H9 (cell line): ENCODE measurements around the gene NF1. TPM values are rescaled to one million over a fixed set of nuclear protein-coding genes. Genes with fewer than 3 reads are reported as not detected.

ENCODE experiments used
- DNase-seq: peaks from one replicate; pipeline ENCODE4 v3.0.0-alpha.2; 2017
- H2AFZ ChIP-seq: one replicate; pipeline ENCODE4 v1.6.1; 2013; ENCODE audit warnings: mild to moderate bottlenecking, low read length, control low read depth, moderate library complexity
- H2AK5ac ChIP-seq: 2 replicates; pipeline ENCODE4 v1.6.1; 2013; ENCODE audit warnings: low read length, control low read depth, mixed read lengths; ENCODE audit not compliant: insufficient read length
- H2BK120ac ChIP-seq: one replicate; pipeline ENCODE4 v1.6.1; 2013; ENCODE audit warnings: low read depth, mild to moderate bottlenecking, low read length, control low read depth, inconsistent platforms; ENCODE audit not compliant: poor library complexity, severe bottlenecking
- H2BK12ac ChIP-seq: 2 replicates; pipeline ENCODE4 v1.6.1; 2013; ENCODE audit warnings: low read length, control low read depth, mixed read lengths, low read depth; ENCODE audit not compliant: insufficient read length
- H2BK15ac ChIP-seq: 2 replicates; pipeline ENCODE4 v1.6.1; 2013; ENCODE audit warnings: low read depth, low read length, control low read depth
- H2BK20ac ChIP-seq: one replicate; pipeline ENCODE4 v1.6.1; 2013; ENCODE audit warnings: low read depth, mild to moderate bottlenecking, low read length, control low read depth, inconsistent platforms; ENCODE audit not compliant: poor library complexity, severe bottlenecking
- H2BK5ac ChIP-seq: 2 replicates; pipeline ENCODE4 v1.6.1; 2013; ENCODE audit warnings: low read length, control low read depth, mixed read lengths; ENCODE audit not compliant: insufficient read length
- H3K14ac ChIP-seq: 2 replicates; pipeline ENCODE4 v1.6.1; 2013; ENCODE audit warnings: low read length, control low read depth; ENCODE audit not compliant: insufficient read depth
- H3K18ac ChIP-seq: 2 replicates; pipeline ENCODE4 v1.6.1; 2013; ENCODE audit warnings: low read depth, mild to moderate bottlenecking, mixed read lengths, low read length, control low read depth; ENCODE audit not compliant: insufficient read length
- H3K23ac ChIP-seq: 2 replicates; pipeline ENCODE4 v1.6.1; 2013; ENCODE audit warnings: low read length, control low read depth, mixed read lengths, low read depth; ENCODE audit not compliant: insufficient read length
- H3K23me2 ChIP-seq: 2 replicates; pipeline ENCODE4 v1.6.1; 2013; ENCODE audit warnings: low read depth, mild to moderate bottlenecking, mixed read lengths, low read length, control low read depth; ENCODE audit not compliant: insufficient read length, poor library complexity, severe bottlenecking
- H3K27ac ChIP-seq: 2 replicates; pipeline ENCODE4 v1.5.1; 2013; ENCODE audit warnings: low read length, control low read depth, mixed read lengths, low read depth; ENCODE audit not compliant: insufficient read length
- H3K27me3 ChIP-seq: 2 replicates; pipeline ENCODE4 v1.6.1; 2013; ENCODE audit warnings: low read length, control low read depth, inconsistent platforms; ENCODE audit not compliant: insufficient read depth
- H3K4ac ChIP-seq: 2 replicates; pipeline ENCODE4 v1.6.1; 2013; ENCODE audit warnings: low read depth, mild to moderate bottlenecking, control low read depth, inconsistent platforms, low read length, moderate library complexity
- H3K4me1 ChIP-seq: 2 replicates; pipeline ENCODE4 v1.6.1; 2013; ENCODE audit warnings: low read length, control low read depth, inconsistent platforms; ENCODE audit not compliant: insufficient read depth
- H3K4me2 ChIP-seq: 2 replicates; pipeline ENCODE4 v1.6.1; 2013; ENCODE audit warnings: low read length, control low read depth, mixed read lengths; ENCODE audit not compliant: insufficient read length, insufficient read depth
- H3K56ac ChIP-seq: 2 replicates; pipeline ENCODE4 v1.6.1; 2013; ENCODE audit warnings: low read depth, mild to moderate bottlenecking, mixed read lengths, low read length, control low read depth; ENCODE audit not compliant: insufficient read length
- H3K79me1 ChIP-seq: 2 replicates; pipeline ENCODE4 v1.6.1; 2013; ENCODE audit warnings: low read depth, mild to moderate bottlenecking, moderate library complexity, low read length, control low read depth, inconsistent platforms; ENCODE audit not compliant: insufficient read depth, poor library complexity, severe bottlenecking
- H3K79me2 ChIP-seq: 2 replicates; pipeline ENCODE4 v1.6.1; 2013; ENCODE audit warnings: low read length, control low read depth, inconsistent platforms; ENCODE audit not compliant: insufficient read depth
- H3K9ac ChIP-seq: 2 replicates; pipeline ENCODE4 v1.6.1; 2013; ENCODE audit warnings: low read length, control low read depth, mixed read lengths; ENCODE audit not compliant: insufficient read length; ENCODE audit errors: extremely low read depth
- H3K9me3 ChIP-seq: one replicate; pipeline ENCODE4 v1.6.1; 2013; ENCODE audit warnings: low read depth, low read length, inconsistent platforms; ENCODE audit not compliant: control insufficient read depth
- H3T11ph ChIP-seq: one replicate; pipeline ENCODE4 v1.6.1; 2013; ENCODE audit warnings: mild to moderate bottlenecking, low read length, control low read depth, inconsistent platforms
- H4K20me1 ChIP-seq: one replicate; pipeline ENCODE4 v1.6.1; 2013; ENCODE audit not compliant: control insufficient read depth, insufficient read length, insufficient read depth
- H4K5ac ChIP-seq: 2 replicates; pipeline ENCODE4 v1.6.1; 2013; ENCODE audit warnings: low read depth, mild to moderate bottlenecking, mixed read lengths, low read length, control low read depth; ENCODE audit not compliant: insufficient read length
- H4K8ac ChIP-seq: replicated peaks from 2 replicates; pipeline ENCODE4 v1.6.1; 2013; ENCODE audit warnings: low read length, control low read depth, mixed read lengths, low read depth; ENCODE audit not compliant: insufficient read length
- H4K91ac ChIP-seq: 2 replicates; pipeline ENCODE4 v1.6.1; 2013; ENCODE audit warnings: low read depth, mild to moderate bottlenecking, moderate library complexity, mixed read lengths, low read length, control low read depth; ENCODE audit not compliant: insufficient read length
- H3K27ac Mint-ChIP-seq, 3 experiments: 2 replicates in 2 of 3; 3 replicates in 1 of 3; pipeline ENCODE4 v1.8.0; 2020 to 2021; ENCODE audit warnings: mixed read lengths in 3 of 3, mild to moderate bottlenecking in 1 of 3, moderate library complexity in 1 of 3
- H3K27me3 Mint-ChIP-seq: 2 replicates; pipeline ENCODE4 v1.8.0; 2021; ENCODE audit warnings: low read depth, mild to moderate bottlenecking, moderate library complexity, mixed read lengths
- H3K36me3 Mint-ChIP-seq, 3 experiments: 2 replicates in 2 of 3; 3 replicates in 1 of 3; pipeline ENCODE4 v1.8.0; 2020 to 2021; ENCODE audit warnings: low read depth in 3 of 3, mixed read lengths in 3 of 3; ENCODE audit not compliant: insufficient read depth in 1 of 3
- H3K4me1 Mint-ChIP-seq, 2 experiments: 2 replicates each; pipeline ENCODE4 v1.8.0; 2020; ENCODE audit warnings: mixed read lengths in 2 of 2
- H3K4me3 Mint-ChIP-seq, 2 experiments: 2 replicates in 1 of 2; 3 replicates in 1 of 2; pipeline ENCODE4 v1.8.0; 2020 to 2021; ENCODE audit warnings: mild to moderate bottlenecking in 2 of 2, mixed read lengths in 2 of 2, moderate library complexity in 1 of 2
- H3K9me3 Mint-ChIP-seq, 2 experiments: 2 replicates in 1 of 2; 3 replicates in 1 of 2; pipeline ENCODE4 v1.8.0; 2020; ENCODE audit warnings: mild to moderate bottlenecking in 2 of 2, mixed read lengths in 2 of 2, moderate library complexity in 1 of 2
- WGBS: extraction: QIAGEN DNeasy Blood & Tissue Kit; methylation state at CpG from one replicate; pipeline ENCODE4 v1.1.7; 2013; ENCODE audit warnings: missing lambda C conversion rate, low lambda C conversion rate, mixed read lengths; ENCODE audit not compliant: insufficient read length; ENCODE audit errors: extremely low coverage; 5-methylcytosine and 5-hydroxymethylcytosine counted together
- total RNA-seq: library from RNA; stranded (reverse); gene quantifications from 2 replicates; pipeline ENCODE4 v1.2.1, GENCODE V29; 2021
- TF ChIP-seq, protein P1 (sequence below): fragments of 200-600 bp; sonication (generic); conservative IDR thresholded peaks from 3 replicates; pipeline ENCODE4 v1.8.0; 2021; ENCODE audit warnings: antibody characterized with exemption, mild to moderate bottlenecking

The NF1 gene
- total RNA-seq, 1 experiment from 2014 or later: 38.1 TPM

DNA sequence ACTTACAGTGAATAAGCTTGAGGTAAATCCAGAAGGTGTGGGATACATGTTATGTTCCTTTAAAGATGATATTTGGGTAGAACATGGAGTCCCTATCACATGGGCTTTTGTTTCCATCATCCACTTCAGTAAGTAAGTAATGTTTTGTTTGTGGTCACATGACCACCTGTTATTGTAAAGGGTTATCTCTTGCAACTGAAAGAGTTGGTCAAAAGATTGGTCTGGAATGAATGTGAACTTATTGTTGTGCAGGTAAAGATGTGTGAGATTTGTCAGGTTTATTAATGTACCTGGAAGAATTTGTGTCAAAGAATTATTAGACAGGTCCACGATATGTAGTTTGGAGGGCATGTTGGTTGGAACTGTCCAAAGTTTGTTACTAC, 200.7 kb downstream of the NF1 start:
- H2AK5ac ChIP-seq: no peak overlapping the region
- H2BK120ac ChIP-seq: no peak overlapping the region
- no peak overlapping the region for H4K5ac ChIP-seq
- H3K9me3 ChIP-seq: no peaks in the 10 kb centered on the region
- no peaks in the 10 kb centered on the region for H3K23me2 ChIP-seq
- H3K9ac ChIP-seq: no peak overlapping the region
- Mint-ChIP-seq H3K4me3 (no peak overlapping the region), H3K4me1 (peaks cover 16% of the 10 kb centered on the region in 2 experiments), H3K27me3 (no peaks in the 10 kb centered on the region), H3K36me3 (peaks cover 0 to 4% (median 0%) of the 10 kb centered on the region in 3 experiments; a peak in 1 of 7 replicates), H3K27ac (no peak overlapping the region), H3K9me3 (no peaks in the 10 kb centered on the region)
- no peak for DNase-seq
- no peak overlapping the region for H3K4ac ChIP-seq
- no peak overlapping the region for H3K27ac ChIP-seq
- WGBS: no CpG with 5 or more reads among the region's 1 CpG
- H3K4me2 ChIP-seq: no peak overlapping the region
- H3T11ph ChIP-seq: no peak overlapping the region
- H2BK12ac ChIP-seq: no peak overlapping the region
- no peak overlapping the region for H4K91ac ChIP-seq
- no peak overlapping the region for H4K8ac ChIP-seq
- H3K18ac ChIP-seq: no peak overlapping the region
- H2BK20ac ChIP-seq: no peak overlapping the region
- no peak overlapping the region for H3K56ac ChIP-seq
- H2BK5ac ChIP-seq: no peak overlapping the region
- no peaks in the 10 kb centered on the region for H3K79me1 ChIP-seq
- no peak overlapping the region for H2AFZ ChIP-seq
- H3K4me1 ChIP-seq: no peaks in the 10 kb centered on the region
- H4K20me1 ChIP-seq: no peaks in the 10 kb centered on the region
- TF ChIP-seq, protein P1, sequence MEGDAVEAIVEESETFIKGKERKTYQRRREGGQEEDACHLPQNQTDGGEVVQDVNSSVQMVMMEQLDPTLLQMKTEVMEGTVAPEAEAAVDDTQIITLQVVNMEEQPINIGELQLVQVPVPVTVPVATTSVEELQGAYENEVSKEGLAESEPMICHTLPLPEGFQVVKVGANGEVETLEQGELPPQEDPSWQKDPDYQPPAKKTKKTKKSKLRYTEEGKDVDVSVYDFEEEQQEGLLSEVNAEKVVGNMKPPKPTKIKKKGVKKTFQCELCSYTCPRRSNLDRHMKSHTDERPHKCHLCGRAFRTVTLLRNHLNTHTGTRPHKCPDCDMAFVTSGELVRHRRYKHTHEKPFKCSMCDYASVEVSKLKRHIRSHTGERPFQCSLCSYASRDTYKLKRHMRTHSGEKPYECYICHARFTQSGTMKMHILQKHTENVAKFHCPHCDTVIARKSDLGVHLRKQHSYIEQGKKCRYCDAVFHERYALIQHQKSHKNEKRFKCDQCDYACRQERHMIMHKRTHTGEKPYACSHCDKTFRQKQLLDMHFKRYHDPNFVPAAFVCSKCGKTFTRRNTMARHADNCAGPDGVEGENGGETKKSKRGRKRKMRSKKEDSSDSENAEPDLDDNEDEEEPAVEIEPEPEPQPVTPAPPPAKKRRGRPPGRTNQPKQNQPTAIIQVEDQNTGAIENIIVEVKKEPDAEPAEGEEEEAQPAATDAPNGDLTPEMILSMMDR: no peak
- H2BK15ac ChIP-seq: no peak overlapping the region
- no peaks in the 10 kb centered on the region for H3K79me2 ChIP-seq
- H3K23ac ChIP-seq: no peak overlapping the region
- no peaks in the 10 kb centered on the region for H3K27me3 ChIP-seq
- H3K14ac ChIP-seq: no peak overlapping the region
